IgD-negative memory B cell (primary cell): Measurements from ENCODE around the gene PTGES2. TPM values are rescaled to one million over a fixed set of nuclear protein-coding genes. Genes with fewer than 3 reads are reported as not detected.
A peak's percentile ranks its signal among the peaks of the same experiment; 100 is the strongest.

ENCODE experiments used
- H3K27ac Mint-ChIP-seq, 3 donors: one replicate each; pipeline ENCODE4 v1.8.0; 2020 to 2022; ENCODE audit warnings: mild to moderate bottlenecking in 3 of 3, mixed read lengths in 3 of 3, moderate library complexity in 1 of 3
- H3K27me3 Mint-ChIP-seq: one replicate; pipeline ENCODE4 v1.8.0; 2021; ENCODE audit warnings: mixed read lengths
- H3K36me3 Mint-ChIP-seq: one replicate; pipeline ENCODE4 v1.8.0; 2020; ENCODE audit warnings: mild to moderate bottlenecking, mixed read lengths
- H3K4me1 Mint-ChIP-seq, 3 donors: one replicate each; pipeline ENCODE4 v1.8.0; 2020 to 2022; ENCODE audit warnings: mixed read lengths in 3 of 3, mild to moderate bottlenecking in 1 of 3
- H3K4me3 Mint-ChIP-seq, 4 donors: one replicate each; pipeline ENCODE4 v1.8.0; 2020 to 2022; ENCODE audit warnings: mild to moderate bottlenecking in 4 of 4, mixed read lengths in 4 of 4, moderate library complexity in 3 of 4
- H3K9me3 Mint-ChIP-seq, 3 donors: one replicate each; pipeline ENCODE4 v1.8.0; 2020 to 2021; ENCODE audit warnings: mixed read lengths in 3 of 3, mild to moderate bottlenecking in 1 of 3
- polyA plus RNA-seq: library from polyadenylated mRNA; unstranded; fragments of 300-500 nt; fragmentation: Illumina TruSeq; gene quantifications from one replicate; pipeline ENCODE4 v1.2.3, GENCODE V29; 2021

PTGES2 gene
- polyA plus RNA-seq, 1 donor from 2014 or later = 57.4 TPM

DNA sequence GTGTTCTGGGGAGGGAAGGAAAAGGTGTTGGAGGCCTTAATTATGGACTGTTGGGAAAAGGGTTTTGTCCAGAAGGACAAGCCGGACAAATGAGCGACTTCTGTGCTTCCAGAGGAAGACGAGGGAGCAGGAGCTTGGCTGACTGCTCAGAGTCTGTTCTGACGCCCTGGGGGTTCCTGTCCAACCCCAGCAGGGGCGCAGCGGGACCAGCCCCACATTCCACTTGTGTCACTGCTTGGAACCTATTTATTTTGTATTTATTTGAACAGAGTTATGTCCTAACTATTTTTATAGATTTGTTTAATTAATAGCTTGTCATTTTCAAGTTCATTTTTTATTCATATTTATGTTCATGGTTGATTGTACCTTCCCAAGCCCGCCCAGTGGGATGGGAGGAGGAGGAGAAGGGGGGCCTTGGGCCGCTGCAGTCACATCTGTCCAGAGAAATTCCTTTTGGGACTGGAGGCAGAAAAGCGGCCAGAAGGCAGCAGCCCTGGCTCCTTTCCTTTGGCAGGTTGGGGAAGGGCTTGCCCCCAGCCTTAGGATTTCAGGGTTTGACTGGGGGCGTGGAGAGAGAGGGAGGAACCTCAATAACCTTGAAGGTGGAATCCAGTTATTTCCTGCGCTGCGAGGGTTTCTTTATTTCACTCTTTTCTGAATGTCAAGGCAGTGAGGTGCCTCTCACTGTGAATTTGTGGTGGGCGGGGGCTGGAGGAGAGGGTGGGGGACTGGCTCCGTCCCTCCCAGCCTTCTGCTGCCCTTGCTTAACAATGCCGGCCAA is 19.1 kb downstream of the PTGES2 start:
- H3K27me3 Mint-ChIP-seq = no peaks in the 10 kb centered on the region
- no peaks in the 10 kb centered on the region for H3K9me3 Mint-ChIP-seq
- no peak overlapping the region for H3K4me3 Mint-ChIP-seq
- peaks cover 0 to 2% (median 2%) of the 10 kb centered on the region in 3 donors for H3K4me1 Mint-ChIP-seq
- H3K36me3 Mint-ChIP-seq = no peaks in the 10 kb centered on the region
- no peak overlapping the region for H3K27ac Mint-ChIP-seq

DNA sequence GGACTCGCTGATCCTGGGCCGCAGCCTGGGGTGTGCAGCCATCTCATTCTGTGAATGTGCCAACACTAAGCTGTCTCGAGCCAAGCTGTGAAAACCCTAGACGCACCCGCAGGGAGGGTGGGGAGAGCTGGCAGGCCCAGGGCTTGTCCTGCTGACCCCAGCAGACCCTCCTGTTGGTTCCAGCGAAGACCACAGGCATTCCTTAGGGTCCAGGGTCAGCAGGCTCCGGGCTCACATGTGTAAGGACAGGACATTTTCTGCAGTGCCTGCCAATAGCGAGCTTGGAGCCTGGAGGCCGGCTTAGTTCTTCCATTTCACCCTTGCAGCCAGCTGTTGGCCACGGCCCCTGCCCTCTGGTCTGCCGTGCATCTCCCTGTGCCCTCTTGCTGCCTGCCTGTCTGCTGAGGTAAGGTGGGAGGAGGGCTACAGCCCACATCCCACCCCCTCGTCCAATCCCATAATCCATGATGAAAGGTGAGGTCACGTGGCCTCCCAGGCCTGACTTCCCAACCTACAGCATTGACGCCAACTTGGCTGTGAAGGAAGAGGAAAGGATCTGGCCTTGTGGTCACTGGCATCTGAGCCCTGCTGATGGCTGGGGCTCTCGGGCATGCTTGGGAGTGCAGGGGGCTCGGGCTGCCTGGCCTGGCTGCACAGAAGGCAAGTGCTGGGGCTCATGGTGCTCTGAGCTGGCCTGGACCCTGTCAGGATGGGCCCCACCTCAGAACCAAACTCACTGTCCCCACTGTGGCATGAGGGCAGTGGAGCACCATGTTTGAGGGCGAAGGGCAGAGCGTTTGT is 19.9 kb downstream of the PTGES2 start:
- H3K27ac Mint-ChIP-seq = peak overlapping the region in 1 of 3 donors; percentile 23
- H3K36me3 Mint-ChIP-seq = no peaks in the 10 kb centered on the region
- no peaks in the 10 kb centered on the region for H3K27me3 Mint-ChIP-seq
- no peaks in the 10 kb centered on the region for H3K9me3 Mint-ChIP-seq
- peaks cover 0 to 2% (median 2%) of the 10 kb centered on the region in 3 donors for H3K4me1 Mint-ChIP-seq
- H3K4me3 Mint-ChIP-seq = peak overlapping the region in 1 of 4 donors; percentile 52

DNA sequence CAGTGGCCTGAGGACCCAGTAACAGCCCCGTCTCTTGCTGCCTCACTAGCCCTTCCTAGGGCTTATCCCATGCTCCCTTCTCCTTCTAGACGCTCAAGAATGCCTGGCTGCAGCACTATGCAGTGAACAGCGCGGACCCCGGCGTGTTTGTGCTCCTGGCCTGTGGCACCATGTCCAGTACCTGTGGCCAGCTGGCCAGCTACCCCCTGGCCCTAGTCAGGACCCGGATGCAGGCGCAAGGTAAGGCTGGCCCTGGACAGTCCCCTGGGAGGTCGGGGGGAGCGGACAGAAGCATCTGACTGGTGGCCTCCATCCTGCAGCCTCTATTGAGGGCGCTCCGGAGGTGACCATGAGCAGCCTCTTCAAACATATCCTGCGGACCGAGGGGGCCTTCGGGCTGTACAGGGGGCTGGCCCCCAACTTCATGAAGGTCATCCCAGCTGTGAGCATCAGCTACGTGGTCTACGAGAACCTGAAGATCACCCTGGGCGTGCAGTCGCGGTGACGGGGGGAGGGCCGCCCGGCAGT is 20.5 kb downstream of the PTGES2 start:
- H3K4me1 Mint-ChIP-seq = peaks cover 0 to 2% (median 2%) of the 10 kb centered on the region in 3 donors
- no peak overlapping the region for H3K4me3 Mint-ChIP-seq
- H3K36me3 Mint-ChIP-seq = no peaks in the 10 kb centered on the region
- no peak overlapping the region for H3K27ac Mint-ChIP-seq
- no peaks in the 10 kb centered on the region for H3K9me3 Mint-ChIP-seq
- no peaks in the 10 kb centered on the region for H3K27me3 Mint-ChIP-seq

DNA sequence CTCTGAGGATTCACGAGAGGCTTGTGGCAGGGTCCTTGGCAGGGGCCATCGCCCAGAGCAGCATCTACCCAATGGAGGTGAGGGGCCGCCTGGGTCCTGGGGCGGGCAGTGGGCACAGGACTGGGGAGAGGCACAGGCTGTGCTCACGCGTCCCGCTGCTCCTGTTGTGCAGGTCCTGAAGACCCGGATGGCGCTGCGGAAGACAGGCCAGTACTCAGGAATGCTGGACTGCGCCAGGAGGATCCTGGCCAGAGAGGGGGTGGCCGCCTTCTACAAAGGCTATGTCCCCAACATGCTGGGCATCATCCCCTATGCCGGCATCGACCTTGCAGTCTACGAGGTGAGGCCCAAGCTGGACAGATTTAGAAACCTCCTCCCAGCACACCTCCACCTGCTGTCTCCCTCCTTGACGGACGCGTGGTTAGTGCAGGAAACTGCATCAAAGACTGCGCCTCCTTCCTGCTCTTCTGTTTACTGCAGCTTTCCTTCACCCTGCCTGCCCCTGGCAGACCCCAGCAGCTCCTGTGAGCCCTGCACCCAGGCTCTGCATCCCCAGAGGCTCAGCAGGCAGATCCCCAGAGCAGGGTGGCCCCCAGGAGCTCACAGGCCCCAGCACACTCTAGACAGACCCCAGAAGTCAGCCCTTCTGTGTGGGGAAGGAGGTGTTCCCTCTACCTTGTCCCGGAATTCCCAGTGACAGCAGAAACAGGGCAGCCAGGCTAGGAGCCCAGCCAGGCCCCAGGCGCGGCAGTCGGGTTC is 21.2 kb downstream of the PTGES2 start:
- H3K36me3 Mint-ChIP-seq = no peaks in the 10 kb centered on the region
- no peak overlapping the region for H3K27ac Mint-ChIP-seq
- H3K27me3 Mint-ChIP-seq = no peaks in the 10 kb centered on the region
- H3K4me1 Mint-ChIP-seq = peaks cover 0 to 4% (median 2%) of the 10 kb centered on the region in 3 donors
- H3K9me3 Mint-ChIP-seq = no peaks in the 10 kb centered on the region
- no peak overlapping the region for H3K4me3 Mint-ChIP-seq

DNA sequence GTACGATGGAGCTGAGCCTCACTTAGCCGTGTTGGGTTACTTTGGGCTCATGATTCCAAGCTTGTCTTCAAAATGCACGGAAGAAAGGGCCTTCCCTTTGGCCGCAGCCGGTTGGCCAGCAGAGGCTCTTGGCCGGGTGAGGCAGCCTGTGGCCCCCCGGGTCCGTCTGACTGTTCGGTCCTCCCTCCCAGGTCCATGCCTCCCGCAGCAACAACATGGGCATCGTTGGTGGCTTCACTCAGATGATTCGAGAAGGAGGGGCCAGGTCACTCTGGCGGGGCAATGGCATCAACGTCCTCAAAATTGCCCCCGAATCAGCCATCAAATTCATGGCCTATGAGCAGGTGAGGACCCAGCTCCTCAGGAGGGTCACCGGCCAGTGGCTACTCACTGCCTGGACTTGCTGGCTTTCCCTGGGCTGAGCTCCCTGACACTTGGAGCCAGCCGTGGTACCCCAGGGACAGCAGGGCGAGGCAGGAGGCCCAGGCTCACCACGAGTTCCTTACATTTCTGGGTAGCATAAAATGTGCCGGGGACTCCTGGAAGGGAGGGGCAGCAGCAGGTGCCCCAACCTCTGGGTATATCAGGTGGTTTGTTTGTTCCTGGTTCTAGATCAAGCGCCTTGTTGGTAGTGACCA is 21.9 kb downstream of the PTGES2 start:
- Mint-ChIP-seq H3K4me1 (peaks cover 0 to 6% (median 2%) of the 10 kb centered on the region in 3 donors), H3K27ac (no peak overlapping the region), H3K9me3 (no peaks in the 10 kb centered on the region), H3K27me3 (no peaks in the 10 kb centered on the region), H3K36me3 (no peaks in the 10 kb centered on the region), H3K4me3 (no peak overlapping the region)

DNA sequence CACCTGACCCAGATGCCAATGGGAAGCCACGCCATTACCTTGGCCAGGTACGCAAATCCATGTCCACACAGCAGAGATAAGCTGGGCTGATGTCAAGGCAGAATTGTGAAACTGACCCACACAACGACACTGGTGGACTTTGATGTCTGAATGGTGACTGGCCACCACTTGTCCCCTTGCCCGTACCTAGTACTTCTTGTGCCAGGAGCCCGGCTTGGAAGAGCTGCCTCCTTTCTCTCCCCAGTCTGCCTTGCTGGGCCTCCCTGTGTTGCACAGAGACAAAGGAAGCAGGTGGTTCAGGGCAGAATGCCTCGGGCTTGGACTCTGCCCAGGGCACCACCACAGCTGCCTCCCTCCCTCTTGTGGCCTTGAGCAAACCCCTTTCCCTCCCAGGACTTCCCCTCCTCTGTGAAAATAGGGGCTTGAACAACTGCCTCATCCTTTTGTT is 23.3 kb downstream of the PTGES2 start:
- H3K36me3 Mint-ChIP-seq = no peaks in the 10 kb centered on the region
- H3K9me3 Mint-ChIP-seq = no peaks in the 10 kb centered on the region
- peaks cover 0 to 6% (median 0%) of the 10 kb centered on the region in 3 donors for H3K4me1 Mint-ChIP-seq
- peak overlapping the region in 1 of 3 donors; percentile 16 for H3K27ac Mint-ChIP-seq
- no peaks in the 10 kb centered on the region for H3K27me3 Mint-ChIP-seq
- no peak overlapping the region for H3K4me3 Mint-ChIP-seq

DNA sequence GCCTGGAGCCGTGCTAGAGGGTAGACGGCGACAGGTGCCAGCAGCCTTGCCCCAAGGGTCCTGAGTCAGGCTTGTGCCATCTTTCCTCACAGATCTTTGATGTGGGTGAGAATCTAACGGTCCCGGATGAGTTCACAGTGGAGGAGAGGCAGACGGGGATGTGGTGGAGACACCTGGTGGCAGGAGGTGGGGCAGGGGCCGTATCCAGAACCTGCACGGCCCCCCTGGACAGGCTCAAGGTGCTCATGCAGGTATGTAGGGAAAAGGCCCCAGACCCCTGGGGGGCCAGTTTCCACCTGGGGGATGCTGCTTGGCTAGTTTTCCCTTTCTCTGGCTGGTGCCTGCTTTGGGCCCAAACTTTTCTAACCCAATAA is 24.0 kb downstream of the PTGES2 start:
- H3K27me3 Mint-ChIP-seq = no peaks in the 10 kb centered on the region
- H3K9me3 Mint-ChIP-seq = no peaks in the 10 kb centered on the region
- H3K4me1 Mint-ChIP-seq = peaks cover 0 to 6% (median 0%) of the 10 kb centered on the region in 3 donors
- H3K4me3 Mint-ChIP-seq = no peak overlapping the region
- no peaks in the 10 kb centered on the region for H3K36me3 Mint-ChIP-seq
- peak overlapping the region in 1 of 3 donors; percentile 16 for H3K27ac Mint-ChIP-seq

DNA sequence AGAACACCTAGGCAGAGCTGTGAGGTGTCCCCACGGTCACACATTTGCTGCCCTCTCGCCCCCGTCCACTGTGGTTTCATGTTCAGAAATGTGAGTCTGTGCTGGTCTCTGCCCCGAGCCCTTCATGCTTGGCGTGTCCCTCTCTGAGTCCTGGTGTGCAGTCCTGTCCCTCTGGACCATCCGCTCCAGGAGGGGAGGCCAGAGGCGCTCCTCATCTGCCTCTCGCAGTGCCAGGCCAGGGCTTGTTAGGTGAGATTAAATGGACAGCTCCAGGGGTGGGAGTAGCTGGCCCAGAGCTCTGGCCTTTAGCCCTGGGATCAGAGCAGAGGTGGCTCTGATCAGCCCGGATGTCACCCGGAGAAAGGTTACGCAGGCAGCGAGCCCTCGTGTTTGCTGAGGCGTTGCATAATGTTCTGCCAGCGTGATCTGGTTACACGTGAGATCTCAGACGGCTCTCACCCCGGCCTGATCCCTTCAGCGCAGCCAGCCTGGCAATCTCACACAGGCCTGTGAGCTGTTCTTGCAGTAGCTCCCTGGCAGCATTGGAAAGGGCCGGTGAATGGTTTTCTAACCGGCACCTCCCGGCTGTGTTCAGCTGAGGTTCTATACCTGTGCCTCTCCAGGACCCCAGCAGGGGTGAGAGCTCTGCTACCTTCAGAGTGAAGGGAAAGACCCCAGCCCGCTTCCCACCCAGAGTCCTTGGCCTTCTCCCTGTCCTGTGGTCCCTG is 24.5 kb downstream of the PTGES2 start:
- Mint-ChIP-seq H3K4me1 (peaks cover 0 to 6% (median 0%) of the 10 kb centered on the region in 3 donors), H3K9me3 (no peaks in the 10 kb centered on the region), H3K4me3 (no peak overlapping the region), H3K27me3 (no peaks in the 10 kb centered on the region), H3K36me3 (no peaks in the 10 kb centered on the region), H3K27ac (peak overlapping the region in 1 of 3 donors; percentile 81)

DNA sequence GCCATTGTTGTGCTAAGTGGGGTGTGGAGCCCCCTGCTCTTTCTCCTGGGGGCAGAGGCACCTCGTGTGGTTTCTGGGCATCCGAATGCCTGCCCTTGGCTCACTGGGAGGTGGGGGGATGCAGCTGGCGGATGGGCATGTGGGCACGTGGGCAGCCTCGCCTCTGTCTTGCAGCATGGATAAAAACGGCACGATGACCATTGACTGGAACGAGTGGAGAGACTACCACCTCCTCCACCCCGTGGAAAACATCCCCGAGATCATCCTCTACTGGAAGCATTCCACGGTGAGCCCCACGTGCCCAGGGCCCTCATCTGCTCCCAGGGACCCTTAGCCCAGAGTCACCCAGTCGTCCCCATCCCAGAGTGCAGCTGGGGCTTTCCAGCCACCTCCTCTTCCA is 25.3 kb downstream of the PTGES2 start:
- Mint-ChIP-seq H3K9me3 (no peaks in the 10 kb centered on the region), H3K27me3 (no peaks in the 10 kb centered on the region), H3K4me1 (peaks cover 0 to 4% (median 0%) of the 10 kb centered on the region in 3 donors), H3K27ac (no peak overlapping the region), H3K4me3 (peak overlapping the region in 1 of 4 donors; percentile 5), H3K36me3 (no peaks in the 10 kb centered on the region)

DNA sequence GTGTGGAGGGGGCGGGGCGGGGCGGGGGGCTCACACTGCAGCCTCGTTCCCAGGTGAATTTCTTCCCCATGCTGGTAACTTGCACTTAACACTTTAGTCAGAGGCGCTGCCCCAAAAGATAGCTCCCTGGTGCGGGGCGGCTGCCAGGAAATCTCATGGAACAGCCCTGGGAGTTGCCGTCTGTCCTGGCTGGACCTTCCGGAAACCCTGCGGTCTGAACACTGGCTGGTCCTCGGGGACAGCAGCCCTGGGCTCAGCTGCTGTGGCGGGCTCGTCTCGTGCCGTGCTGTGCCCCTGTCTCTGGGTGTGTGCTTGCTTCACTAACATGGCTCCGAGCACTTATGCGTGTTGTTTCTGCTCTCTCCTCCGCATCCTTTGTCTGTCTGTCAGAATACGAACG is 25.8 kb downstream of the PTGES2 start:
- no peak overlapping the region for H3K4me3 Mint-ChIP-seq
- H3K27me3 Mint-ChIP-seq = no peaks in the 10 kb centered on the region
- peaks cover 0 to 4% (median 0%) of the 10 kb centered on the region in 3 donors for H3K4me1 Mint-ChIP-seq
- no peaks in the 10 kb centered on the region for H3K36me3 Mint-ChIP-seq
- H3K27ac Mint-ChIP-seq = no peak overlapping the region
- H3K9me3 Mint-ChIP-seq = no peaks in the 10 kb centered on the region

DNA sequence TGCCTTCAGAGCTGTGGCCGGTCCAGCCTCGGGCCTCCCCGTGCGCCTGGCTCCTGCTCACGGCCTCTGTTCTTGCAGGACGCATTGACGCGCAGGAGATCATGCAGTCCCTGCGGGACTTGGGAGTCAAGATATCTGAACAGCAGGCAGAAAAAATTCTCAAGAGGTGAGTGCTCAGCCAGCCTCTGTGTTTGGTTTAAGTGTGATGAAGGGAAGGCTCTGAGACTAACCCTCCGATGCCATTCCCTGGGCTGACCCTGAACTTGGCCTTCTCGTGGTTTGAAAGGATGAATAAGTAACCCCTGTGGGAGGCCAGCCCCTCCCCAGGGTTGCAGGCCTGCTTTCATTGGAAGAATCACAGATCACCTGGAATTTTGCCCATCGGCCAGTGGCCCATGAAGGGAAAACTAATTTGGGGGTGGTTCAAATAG is 26.3 kb downstream of the PTGES2 start:
- no peak overlapping the region for H3K4me3 Mint-ChIP-seq
- H3K36me3 Mint-ChIP-seq = no peaks in the 10 kb centered on the region
- no peak overlapping the region for H3K27ac Mint-ChIP-seq

DNA sequence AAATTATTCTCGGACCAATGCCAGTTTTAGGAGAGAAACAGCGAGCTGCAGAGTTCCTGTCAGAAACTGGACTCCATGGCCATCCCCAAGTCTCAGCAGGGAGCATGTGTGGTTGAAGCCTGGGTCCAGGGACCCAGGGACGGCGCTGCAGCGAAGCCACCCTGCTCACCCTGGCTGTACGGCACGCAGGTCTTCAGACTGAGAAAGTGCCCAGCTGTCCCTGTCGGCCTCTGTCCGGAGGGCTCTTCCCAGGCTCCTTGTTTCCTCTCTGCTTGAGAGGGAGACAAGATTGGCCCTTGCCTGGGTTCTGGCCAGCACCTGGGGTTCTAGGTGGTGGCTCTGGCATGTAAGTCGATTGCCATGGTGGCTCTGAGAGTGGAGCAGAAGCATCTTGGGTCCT is 26.9 kb downstream of the PTGES2 start:
- Mint-ChIP-seq H3K36me3 (no peaks in the 10 kb centered on the region), H3K4me1 (peaks cover 0 to 4% (median 0%) of the 10 kb centered on the region in 3 donors), H3K27me3 (no peaks in the 10 kb centered on the region), H3K4me3 (no peak overlapping the region), H3K9me3 (no peaks in the 10 kb centered on the region), H3K27ac (no peak overlapping the region)

More for the DNA sequence above, 26.3 kb downstream of the PTGES2 start:
- no peaks in the 10 kb centered on the region for H3K27me3 Mint-ChIP-seq
- peaks cover 0 to 4% (median 0%) of the 10 kb centered on the region in 3 donors for H3K4me1 Mint-ChIP-seq
- H3K9me3 Mint-ChIP-seq = no peaks in the 10 kb centered on the region

DNA sequence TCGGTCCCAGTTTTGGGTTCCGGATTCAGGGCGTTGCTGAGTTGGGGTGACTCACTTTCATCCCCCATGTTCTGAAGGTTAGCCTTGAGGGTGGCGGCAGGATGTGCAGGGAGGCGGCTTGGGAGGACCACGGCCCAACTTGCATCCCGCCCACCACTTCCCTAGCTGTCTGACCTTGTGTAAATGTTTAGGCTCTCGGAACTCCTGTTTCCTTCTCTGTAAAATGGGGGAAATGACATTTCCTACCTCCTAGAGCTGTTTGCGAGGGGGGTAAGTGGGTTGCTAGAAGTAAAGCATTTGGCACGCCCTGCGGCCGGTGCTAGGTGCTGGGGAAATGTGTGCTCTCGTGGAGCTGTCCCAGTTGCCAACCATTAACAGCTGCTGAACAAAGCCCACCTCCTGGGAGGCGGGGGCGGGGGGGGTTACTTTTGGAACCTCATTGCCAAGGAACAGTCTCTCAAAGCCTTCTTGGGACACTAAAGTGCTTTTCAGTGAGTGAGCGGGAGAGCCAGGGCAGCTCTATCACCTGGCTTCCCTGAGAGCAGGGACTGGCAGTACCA is 27.5 kb downstream of the PTGES2 start:
- Mint-ChIP-seq H3K9me3 (no peaks in the 10 kb centered on the region), H3K4me3 (no peak overlapping the region), H3K27me3 (no peaks in the 10 kb centered on the region), H3K27ac (no peak overlapping the region), H3K4me1 (peaks cover 0 to 7% (median 0%) of the 10 kb centered on the region in 3 donors), H3K36me3 (no peaks in the 10 kb centered on the region)
